Endodermal cell (in vitro differentiated cells): ENCODE results near the gene TPK1. TPM values are rescaled to one million over a fixed set of nuclear protein-coding genes. Genes with fewer than 3 reads are reported as not detected.

Experiments used
- DNase-seq: peaks from one replicate; pipeline ENCODE4 v3.0.0-alpha.2; 2017
- H3K27ac ChIP-seq: 2 replicates; pipeline ENCODE4 v1.5.1; 2013; ENCODE audit warnings: mild to moderate bottlenecking, low read depth, low read length, moderate library complexity
- H3K27me3 ChIP-seq: 2 replicates; pipeline ENCODE4 v1.6.1; 2013; ENCODE audit warnings: mild to moderate bottlenecking, low read length, moderate library complexity; ENCODE audit not compliant: insufficient read depth, control insufficient read depth, poor library complexity, severe bottlenecking
- H3K36me3 ChIP-seq: 2 replicates; pipeline ENCODE4 v1.7.0; 2013; ENCODE audit warnings: mild to moderate bottlenecking, low read length, moderate library complexity; ENCODE audit not compliant: control insufficient read depth, insufficient read depth
- H3K4me1 ChIP-seq: one replicate; pipeline ENCODE4 v1.7.0; 2013; ENCODE audit warnings: low read length; ENCODE audit not compliant: control insufficient read depth, insufficient read depth
- H3K4me3 ChIP-seq: 2 replicates; pipeline ENCODE4 v1.5.1; 2013; ENCODE audit warnings: mild to moderate bottlenecking, low read length, moderate library complexity
- H3K9ac ChIP-seq: 2 replicates; pipeline ENCODE4 v1.6.1; 2013; ENCODE audit warnings: mild to moderate bottlenecking, low read length, moderate library complexity; ENCODE audit not compliant: poor library complexity, severe bottlenecking; ENCODE audit errors: extremely low read depth
- H3K9me3 ChIP-seq: 2 replicates; pipeline ENCODE4 v1.6.1; 2013; ENCODE audit warnings: mild to moderate bottlenecking, low read length, moderate library complexity; ENCODE audit not compliant: control insufficient read depth
- H3K27ac Mint-ChIP-seq: 2 replicates; pipeline ENCODE4 v1.8.0; 2020; ENCODE audit warnings: mixed read lengths
- H3K27me3 Mint-ChIP-seq: 2 replicates; pipeline ENCODE4 v1.8.0; 2021; ENCODE audit warnings: mild to moderate bottlenecking, mixed read lengths; ENCODE audit not compliant: insufficient read depth
- H3K36me3 Mint-ChIP-seq: 2 replicates; pipeline ENCODE4 v1.8.0; 2020; ENCODE audit warnings: low read depth, mixed read lengths
- H3K4me1 Mint-ChIP-seq: 2 replicates; pipeline ENCODE4 v1.8.0; 2020; ENCODE audit warnings: mixed read lengths
- H3K4me3 Mint-ChIP-seq: 2 replicates; pipeline ENCODE4 v1.8.0; 2020; ENCODE audit warnings: mild to moderate bottlenecking, moderate library complexity, mixed read lengths
- H3K9me3 Mint-ChIP-seq: 2 replicates; pipeline ENCODE4 v1.8.0; 2020; ENCODE audit warnings: mild to moderate bottlenecking, mixed read lengths
- CTCF ChIP-seq: fragments of 200-600 bp; sonication (generic); conservative IDR thresholded peaks from 2 replicates; pipeline ENCODE4 v1.5.0; 2021; ENCODE audit warnings: antibody characterized with exemption, mild to moderate bottlenecking
- WGBS, 2 experiments: methylation state at CpG; one replicate each; pipeline versions ENCODE4 v1.1.5 to v1.1.7; 2013; ENCODE audit warnings: missing lambda C conversion rate in 2 of 2, mixed read lengths in 1 of 2; ENCODE audit not compliant: insufficient coverage in 1 of 2, insufficient read length in 1 of 2; 5-methylcytosine and 5-hydroxymethylcytosine counted together
- total RNA-seq, 2 donors: library from RNA; stranded (reverse); fragmentation: NEBNext Ultra II Directional in 1 of 2; extraction: Animal tissue kit (Norgen Biotek cat#: 25700) in 1 of 2; gene quantifications; 2 replicates in 1 of 2; 3 replicates in 1 of 2; pipeline ENCODE4 v1.2.1, GENCODE V29; 2021

TPK1 gene
- total RNA-seq, 2 donors from 2014 or later, result 9.7 TPM

- no peak overlapping the region for H3K9ac ChIP-seq
- Mint-ChIP-seq H3K9me3 (peaks cover 2% of the 10 kb centered on the region), H3K27ac (no peak overlapping the region), H3K4me1 (peaks cover 6% of the 10 kb centered on the region), H3K27me3 (no peaks in the 10 kb centered on the region), H3K4me3 (no peak overlapping the region), H3K36me3 (no peaks in the 10 kb centered on the region)
- TF ChIP-seq CTCF, result no peak
- WGBS, 2 experiments, result 57 to 79% methylated on average over 1 of the region's 1 CpG
- no peak for DNase-seq
- no peak overlapping the region for H3K27ac ChIP-seq
- no peaks in the 10 kb centered on the region for H3K27me3 ChIP-seq
- H3K4me3 ChIP-seq, result no peak overlapping the region
- H3K36me3 ChIP-seq, result no peaks in the 10 kb centered on the region
- peaks cover 4% of the 10 kb centered on the region for H3K4me1 ChIP-seq
- peaks cover 7% of the 10 kb centered on the region for H3K9me3 ChIP-seq
These were observed 352.7 kb downstream of the TPK1 start for GRCh38 chr7:144483189-144483588.

DNA sequence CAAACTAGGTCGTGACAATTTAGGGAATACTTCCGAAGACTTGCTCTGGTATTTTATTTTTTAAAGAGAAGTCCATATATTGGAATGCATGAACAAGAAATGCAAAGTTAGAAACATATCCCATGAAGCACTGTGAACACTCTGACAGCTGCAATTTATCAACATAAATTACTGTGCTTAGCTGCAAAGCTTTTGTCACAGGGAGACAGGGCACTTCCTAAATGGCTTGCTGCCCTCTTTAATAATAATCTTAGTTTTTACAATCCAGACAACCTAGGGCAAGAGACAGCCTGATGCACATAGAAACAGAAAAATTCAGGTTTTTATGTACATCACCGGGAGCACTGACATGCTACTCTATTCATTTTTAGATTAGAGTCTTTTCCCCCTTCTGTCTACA lies 354.0 kb downstream of the TPK1 start:
- peaks cover 7% of the 10 kb centered on the region for H3K9me3 ChIP-seq
- TF ChIP-seq CTCF, result no peak
- no peak for DNase-seq
- H3K4me1 Mint-ChIP-seq, result peaks cover 5% of the 10 kb centered on the region
- no peak overlapping the region for H3K4me3 Mint-ChIP-seq
- H3K27me3 Mint-ChIP-seq, result no peaks in the 10 kb centered on the region
- no peaks in the 10 kb centered on the region for H3K27me3 ChIP-seq
- H3K4me1 ChIP-seq, result no peaks in the 10 kb centered on the region
- H3K36me3 ChIP-seq, result no peaks in the 10 kb centered on the region
- 94 to 100% methylated on average over 1 to 3 of the region's 3 CpGs for WGBS, 2 experiments
- H3K9me3 Mint-ChIP-seq, result peaks cover 2% of the 10 kb centered on the region
- no peaks in the 10 kb centered on the region for H3K36me3 Mint-ChIP-seq
- H3K9ac ChIP-seq, result no peak overlapping the region
- no peak overlapping the region for H3K4me3 ChIP-seq
- no peak overlapping the region for H3K27ac Mint-ChIP-seq
- peak overlapping the region; percentile 65 for H3K27ac ChIP-seq

- no peak for DNase-seq
- no peaks in the 10 kb centered on the region for H3K27me3 Mint-ChIP-seq
- H3K27ac Mint-ChIP-seq, result no peak overlapping the region
- peaks cover 12% of the 10 kb centered on the region for H3K4me1 Mint-ChIP-seq
- H3K9ac ChIP-seq, result no peak overlapping the region
- H3K36me3 Mint-ChIP-seq, result no peaks in the 10 kb centered on the region
- no peak for TF ChIP-seq CTCF
- H3K4me3 ChIP-seq, result no peak overlapping the region
- no peaks in the 10 kb centered on the region for H3K27me3 ChIP-seq
- no peaks in the 10 kb centered on the region for H3K9me3 ChIP-seq
- H3K4me3 Mint-ChIP-seq, result no peak overlapping the region
- H3K4me1 ChIP-seq, result no peaks in the 10 kb centered on the region
- no peaks in the 10 kb centered on the region for H3K36me3 ChIP-seq
- no peaks in the 10 kb centered on the region for H3K9me3 Mint-ChIP-seq
- no peak overlapping the region for H3K27ac ChIP-seq
- no CpG with 5 or more reads among the region's 1 CpG for WGBS, 2 experiments
These were observed 358.5 kb downstream of the TPK1 start for GRCh38 chr7:144477348-144477747.
